NK-92 treated with Interleukin-12 subunit alpha and Interleukin-12 subunit beta, amount 100 ng/mL, for 24 hours (cell line): ENCODE data around the gene CSRP1.
"Not testable (repeated sequence)": the region's sequence is repeated elsewhere in the genome, so short reads cannot be mapped to it uniquely, and the experiment has no call there.

Source experiments
- DNase-seq: peaks from one replicate; lab custom pipeline; 2025; lab: John Stamatoyannopoulos, UW

Gene CSRP1

DNA sequence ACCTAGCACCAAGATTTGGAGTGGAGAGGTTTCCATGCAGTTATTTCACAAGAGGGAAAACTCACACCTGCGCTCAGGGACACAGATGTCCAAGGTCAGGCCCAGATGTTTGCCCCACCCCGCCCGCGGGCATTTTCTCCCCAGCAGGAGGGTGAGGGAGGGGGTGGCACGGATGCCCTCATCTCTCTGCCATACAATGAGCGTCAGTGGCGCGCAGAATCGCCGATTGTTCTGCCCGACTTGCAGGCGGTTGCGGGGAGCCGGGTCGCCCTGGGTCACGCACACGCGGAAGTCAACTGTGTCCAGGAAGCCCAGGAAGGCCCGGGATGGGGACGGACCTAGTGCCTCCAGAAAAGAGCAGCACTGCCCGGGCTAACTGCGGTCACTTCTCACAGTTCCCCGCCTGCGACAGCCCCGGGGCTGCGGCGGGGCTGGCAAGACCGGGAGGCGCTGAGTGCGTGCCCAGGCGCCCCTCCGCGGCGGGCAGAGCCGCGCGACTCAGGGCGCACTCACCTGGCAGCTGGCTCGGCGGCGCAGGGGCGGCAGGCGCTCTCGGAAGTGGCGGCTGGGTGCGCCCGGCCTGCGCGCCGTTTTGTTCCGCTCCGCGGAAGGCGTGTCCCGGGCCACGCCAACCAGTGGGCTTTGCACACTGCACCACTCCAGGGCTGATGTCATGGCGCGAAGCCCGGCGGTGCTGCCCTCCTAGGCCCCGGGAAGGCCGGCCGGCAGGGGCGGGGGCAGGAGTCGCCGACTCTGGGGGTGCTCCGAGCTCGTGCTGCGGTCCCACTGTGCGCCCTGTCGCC is at the start of gene CSRP1:
CSRP1 (minus strand) TSS at position 567 of the 803 bp plus-strand sequence. CDS start 10,820 bp downstream, outside the sequence.
- DNase-seq = peak; percentile 71

DNA sequence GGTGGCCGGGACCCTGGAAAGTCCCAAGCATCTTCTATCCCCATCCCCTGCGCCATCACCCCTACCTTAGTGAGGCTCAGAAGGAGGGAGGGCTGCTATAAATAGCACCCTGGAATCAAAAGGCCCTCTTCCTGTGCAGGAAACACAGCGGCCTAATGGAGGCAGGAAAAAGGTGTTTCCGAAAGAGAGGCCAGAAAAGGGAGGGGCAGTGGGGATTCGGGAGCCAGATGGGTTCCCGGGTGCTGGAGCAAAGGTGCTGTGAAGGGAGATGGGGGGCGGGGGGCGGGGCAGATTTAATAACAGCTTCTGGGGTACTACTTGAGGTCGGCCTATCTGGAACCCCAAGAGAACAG is 48.6 kb upstream of the CSRP1 start:
- DNase-seq = no peak

DNA sequence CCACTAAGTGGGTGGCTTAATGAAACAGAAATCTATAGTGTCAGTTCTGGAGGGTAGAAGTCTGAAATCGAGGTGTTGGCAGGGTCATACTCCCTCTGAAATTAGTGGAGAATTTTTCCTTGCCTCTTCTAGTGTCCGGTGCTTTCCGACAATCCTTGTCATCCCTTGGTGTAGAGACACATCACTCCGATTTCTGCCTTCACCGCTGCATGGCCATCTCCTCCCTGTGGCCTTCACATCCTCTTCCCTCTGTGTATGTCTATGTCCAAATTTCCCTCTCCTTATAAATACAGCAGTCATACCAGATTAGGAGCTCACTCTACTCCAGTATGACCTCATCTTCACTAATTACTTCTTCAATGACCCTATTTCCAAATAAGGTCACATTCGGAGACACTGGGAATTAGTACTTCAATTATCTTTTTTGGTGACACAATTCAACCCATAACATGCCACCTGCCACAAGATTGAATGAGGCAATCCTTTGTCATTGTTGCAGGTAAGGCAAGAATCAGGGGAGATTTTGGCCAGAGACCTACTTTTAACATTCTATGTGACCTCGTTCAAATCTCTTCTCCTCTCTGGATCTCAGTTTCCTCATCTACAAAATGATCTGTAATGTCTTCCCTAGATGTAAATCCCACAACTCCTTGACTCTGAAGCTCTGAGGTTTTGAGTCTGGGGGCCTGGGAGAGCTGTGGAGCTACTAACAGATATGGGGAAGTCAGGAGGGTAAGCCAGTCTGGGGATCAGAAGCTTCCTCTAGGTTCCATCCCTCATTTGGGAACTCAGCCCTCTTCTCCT is 48.1 kb upstream of the CSRP1 start:
- no peak for DNase-seq

DNA sequence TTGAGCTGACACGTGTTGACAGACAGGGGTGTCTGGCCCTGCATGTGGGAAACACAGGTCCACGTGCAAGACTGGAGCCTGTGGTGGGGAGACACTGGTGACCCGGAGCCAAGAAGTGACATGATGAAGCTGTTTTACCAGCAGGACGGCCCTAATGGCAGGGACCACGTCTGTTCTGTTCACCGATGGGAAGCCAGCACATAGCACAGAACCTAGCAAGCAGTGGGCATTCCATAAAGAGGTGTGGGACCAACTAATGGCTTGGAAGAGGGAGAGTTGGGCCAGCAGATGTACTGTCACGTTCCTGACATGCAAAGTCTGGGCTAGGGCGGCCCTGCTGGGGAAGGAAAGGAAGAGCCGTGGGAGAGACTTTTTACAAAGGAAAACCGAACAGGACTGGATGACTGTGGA is 47.3 kb upstream of the CSRP1 start:
- no peak for DNase-seq

DNA sequence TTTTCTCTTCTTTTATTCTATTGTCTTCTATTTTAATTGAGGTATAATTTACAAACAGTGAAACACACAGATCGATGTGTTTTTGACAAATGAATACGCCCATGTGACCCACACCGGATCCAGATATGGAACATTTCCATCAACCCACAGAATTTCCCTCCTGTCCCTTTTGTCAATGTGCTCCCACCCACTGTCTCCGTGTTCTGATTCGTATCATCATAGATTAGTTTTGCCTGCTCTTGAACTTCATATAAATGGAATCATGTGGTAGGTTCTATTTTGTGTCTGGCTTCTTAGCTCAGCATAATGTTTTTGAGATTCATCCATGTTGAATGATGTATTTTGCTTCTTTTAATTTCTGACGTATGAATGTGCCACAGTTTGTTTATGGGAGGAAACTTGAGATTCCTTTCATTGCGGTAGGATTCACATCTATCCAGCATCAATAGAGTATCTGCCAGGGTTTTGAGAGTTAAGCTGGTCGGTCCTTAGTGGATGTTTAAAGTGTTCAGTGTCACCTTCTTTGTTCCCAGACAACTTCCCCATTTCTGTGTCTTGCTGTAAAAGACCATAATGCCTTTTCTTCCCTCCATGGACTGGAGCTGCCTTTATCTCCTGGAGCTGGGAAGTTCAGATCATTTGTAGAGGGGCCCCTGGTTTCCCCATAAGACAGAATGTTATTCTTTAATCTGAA is 46.7 kb upstream of the CSRP1 start:
- DNase-seq = no peak

DNA sequence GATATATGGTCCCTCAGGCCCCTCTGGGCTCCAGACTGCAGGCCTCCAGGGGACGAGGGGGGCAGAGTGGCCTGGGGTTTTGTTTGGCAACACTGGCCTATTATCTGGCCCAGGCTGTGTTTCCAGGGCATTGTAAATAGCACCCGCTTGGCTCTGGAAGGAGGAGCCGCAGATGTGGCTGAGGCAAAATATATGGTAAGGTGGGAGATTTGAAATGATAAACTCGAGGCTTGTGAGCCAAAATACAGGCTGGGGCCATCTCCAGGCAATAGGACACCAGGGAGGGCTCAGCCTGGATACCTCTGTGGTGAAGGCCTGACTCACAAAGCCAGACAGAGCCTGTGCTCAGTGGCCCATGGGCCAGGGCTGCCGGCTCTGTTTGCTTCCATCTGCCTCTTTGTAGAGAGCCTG is 46.0 kb upstream of the CSRP1 start:
- no peak for DNase-seq

DNA sequence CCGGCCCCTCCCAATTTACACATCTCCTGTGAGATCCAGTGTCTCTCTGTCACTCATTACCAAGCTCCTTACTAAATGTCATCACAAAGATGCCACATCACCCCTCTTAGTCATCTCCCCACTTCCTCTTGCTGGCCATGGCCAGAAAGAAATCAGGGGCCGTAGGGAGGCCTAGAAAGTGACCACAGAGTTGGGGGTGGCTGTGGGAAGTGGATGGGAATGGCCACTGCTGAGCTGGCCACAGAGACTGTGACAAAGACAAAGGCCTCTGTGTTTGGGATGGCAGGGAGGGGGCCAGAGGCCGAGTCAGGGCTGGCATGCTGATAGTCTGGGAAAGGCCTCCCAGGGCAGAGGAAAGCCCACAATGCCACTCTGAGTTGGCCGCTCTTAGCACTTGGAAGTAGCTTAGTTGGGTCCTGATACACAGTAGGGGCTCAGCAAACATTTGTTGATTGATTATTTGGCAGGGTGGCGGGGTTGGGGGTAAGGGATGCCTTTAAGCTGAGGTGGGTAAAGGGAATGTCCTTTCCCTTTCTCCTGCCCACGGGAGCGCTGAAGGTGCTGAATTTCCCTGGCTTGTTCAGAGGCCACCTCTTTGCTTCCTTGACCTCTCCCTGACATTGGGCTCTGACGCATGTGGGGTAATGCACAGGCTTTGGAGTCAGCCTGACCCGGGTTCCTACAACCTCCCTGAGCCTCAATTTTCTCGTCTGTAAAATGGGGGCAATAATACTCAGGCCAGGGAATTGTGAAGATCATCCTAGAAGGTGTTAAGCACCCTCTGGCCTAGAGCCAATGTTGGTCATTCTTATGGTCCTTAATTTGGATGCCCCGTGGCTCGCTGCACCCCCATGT is 45.2 kb upstream of the CSRP1 start:
- DNase-seq = no peak

DNA sequence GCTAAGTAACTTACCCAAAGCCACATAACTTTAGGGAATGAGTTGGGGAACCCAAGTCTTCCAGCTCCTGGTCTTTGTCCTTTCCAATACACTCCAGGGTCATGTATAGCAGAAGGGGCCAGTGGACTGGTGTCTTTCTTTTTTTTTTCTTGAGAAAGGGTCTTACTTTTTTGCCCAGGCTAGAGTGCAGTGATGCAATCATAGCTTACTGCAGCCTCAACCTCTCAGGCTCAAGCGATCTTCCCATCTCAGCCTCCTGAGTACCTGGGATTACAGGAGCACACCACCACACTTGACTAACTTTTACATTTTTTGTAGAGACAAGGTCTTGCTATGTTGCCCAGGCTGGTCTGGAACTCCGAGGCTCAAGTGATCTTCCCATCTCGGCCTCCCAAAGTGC is 44.2 kb upstream of the CSRP1 start:
- DNase-seq = no peak

DNA sequence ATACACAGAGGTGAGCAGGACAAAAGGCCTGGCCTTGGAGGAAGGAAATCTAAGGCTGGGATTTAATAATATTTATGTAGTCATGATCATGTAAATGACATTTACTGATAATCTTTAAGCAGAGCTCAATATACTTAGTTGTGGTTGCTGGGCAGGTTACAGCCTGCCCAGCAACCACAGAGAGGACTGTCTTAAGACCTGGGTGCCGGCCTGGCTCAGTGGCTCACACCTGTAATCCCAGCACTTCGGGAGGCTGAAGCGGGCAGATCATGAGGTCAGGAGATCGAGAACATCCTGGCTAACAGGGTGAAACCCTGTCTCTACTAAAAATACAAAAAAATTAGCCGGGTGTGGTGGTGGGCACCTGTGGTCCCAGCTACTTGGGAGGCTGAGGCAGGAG is 42.6 kb upstream of the CSRP1 start:
- DNase-seq = not testable (repeated sequence)

DNA sequence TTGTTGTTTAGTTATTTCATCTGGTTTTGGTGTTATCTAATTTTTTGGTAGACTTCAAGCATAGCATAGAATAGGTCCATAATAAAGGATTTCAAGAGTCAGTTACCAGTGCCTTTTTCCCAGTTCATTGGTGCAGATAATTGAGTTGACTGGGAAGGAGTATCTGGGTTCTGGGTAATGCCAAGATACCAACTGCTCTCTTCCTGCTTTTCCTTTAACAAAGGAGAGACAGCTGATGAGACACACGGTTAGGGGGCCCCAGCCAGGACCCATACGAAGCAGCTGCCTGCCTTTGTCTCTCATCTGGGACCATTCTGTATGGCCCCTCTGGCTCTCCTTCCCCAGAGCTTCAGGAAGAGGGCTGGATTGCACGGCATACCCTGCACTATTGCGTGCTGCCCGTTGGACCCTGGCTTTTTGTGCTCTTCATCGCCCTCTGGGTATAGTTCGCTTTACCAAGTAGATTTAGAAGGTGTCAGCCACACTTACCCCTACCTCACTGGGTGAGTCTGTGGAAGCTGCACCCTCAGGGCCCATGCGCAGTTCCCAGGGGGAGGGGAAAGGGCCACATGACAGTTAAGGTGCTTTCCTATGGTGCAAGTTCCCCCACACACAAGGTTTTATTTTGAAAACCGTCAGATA is 39.0 kb upstream of the CSRP1 start:
- no peak for DNase-seq

DNA sequence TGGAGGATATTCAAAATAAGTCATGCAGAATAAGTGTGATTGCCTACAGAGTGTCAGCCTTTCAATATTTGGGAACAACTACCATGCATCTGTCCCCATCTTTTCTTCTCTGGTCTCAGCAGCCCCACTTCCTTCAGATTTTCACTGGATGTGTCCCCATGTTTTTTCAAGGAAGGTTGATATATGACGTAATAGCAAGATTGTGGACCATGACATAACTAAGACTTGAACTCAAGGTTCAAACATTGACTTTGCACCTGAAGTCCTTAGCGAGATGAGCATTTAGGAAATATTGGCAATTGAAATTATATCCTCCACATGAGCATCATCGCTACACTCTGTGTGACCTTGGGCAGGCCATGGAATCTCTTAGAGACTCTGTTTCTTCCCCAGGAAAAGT is 37.8 kb upstream of the CSRP1 start:
- DNase-seq = no peak

DNA sequence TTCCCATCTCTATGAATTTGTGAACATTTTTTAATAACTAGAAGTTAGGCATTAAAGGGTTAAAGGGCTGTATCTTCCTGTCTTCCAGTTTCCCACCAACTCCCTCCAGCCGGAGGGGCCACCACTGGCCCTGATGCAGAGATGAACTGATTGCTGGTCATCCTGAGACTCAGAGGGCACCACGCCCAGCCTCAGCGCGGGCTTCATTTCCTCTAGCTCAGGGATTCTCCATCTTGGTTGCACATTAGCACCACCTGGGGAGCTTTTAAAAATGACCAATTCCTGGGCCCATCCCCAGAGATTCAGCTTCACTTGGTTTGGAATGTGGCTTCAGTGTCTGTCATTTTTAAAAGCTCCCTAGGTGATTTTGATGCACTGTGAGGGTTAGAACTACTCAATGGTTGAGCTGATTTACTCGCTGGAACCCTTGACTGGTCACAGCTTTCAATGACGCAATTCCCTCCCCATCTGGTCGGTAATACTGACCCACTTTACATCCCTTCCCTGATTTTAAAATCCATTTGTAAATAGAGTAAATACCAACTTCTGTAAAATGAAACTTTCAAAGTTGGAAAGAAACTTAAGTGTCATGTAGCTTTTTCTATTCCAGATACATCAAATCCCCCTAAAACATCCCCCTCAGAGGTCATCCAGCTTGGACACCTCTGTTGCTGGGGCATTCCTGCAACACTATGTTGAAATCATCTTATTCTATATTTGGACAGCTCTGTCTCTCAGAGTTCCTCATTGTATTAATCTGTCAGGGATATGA is 37.1 kb upstream of the CSRP1 start:
- DNase-seq = no peak

DNA sequence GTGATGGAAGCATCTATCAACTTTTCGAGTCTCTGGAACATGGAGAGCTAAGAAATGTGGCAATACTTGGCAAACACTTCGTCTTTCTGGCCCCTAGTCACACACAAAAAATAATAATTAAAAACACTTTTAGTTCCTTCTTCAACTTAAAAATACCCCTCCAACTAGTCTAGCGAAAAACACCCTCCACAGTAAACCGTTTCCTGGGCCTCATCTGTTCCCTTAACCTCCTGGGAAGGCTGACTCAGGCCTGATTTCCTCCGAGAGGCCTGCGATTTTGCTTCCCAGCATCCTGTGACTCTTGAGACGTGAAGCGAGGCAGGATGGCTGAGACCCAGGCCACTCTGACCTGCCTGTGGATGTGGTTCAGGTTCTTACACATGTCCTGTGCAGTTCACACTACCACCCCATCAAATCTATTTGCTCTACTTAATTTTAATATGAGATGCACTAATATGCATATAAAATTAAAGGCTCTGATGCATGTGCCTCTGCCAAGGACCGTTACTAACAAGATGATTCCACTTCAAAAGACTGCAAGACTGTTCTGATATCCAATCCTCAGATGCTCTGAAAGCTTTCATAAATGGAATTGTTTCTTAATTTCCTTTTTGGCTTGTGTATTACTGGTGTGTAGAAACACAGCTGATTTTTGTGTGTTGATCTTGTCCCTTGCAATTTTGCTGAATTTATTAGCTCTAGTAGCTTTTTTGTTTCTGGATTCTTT is 35.5 kb upstream of the CSRP1 start:
- DNase-seq = no peak

DNA sequence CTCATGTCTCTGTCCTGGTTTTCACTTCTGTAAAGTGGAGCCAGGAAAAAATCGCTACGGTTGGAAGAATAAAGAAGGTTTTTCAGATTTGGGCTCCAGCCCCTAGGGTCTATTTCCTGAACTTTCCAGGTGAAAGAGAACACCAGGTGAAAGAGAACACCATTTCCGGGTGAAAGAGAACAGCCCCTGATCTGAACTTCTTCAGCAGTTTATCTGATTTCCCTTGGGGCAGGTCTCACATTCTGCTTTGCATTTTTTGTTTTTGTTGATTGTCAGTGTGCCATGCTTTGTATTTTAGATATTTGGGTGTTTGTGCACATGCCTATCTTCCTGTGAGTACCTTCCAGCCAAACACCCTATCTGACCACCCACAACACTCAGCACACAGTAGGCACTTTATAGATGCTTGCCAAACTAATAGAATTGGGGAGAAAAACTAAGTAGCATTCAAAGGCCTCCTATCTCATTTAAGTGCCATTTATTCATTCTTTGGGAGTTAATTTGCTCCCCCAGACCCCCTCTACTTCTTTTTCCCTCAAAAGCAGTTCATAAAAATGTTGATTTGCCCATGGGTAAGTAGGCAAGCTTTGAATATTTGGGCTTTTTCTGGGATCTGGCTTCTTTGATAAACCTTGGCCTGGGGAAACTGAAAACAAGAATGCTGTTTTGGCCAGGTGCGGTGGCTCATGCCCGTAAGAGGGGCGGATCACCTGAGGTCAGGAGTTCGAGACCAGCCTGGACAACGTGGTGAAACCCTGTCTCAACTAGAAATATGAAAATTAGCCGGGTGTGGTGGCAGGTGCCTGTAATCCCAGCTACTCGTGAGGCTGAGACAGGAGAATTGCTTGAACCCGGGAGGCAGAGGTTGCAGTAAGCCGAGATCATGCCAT is 34.2 kb upstream of the CSRP1 start:
- no peak for DNase-seq

DNA sequence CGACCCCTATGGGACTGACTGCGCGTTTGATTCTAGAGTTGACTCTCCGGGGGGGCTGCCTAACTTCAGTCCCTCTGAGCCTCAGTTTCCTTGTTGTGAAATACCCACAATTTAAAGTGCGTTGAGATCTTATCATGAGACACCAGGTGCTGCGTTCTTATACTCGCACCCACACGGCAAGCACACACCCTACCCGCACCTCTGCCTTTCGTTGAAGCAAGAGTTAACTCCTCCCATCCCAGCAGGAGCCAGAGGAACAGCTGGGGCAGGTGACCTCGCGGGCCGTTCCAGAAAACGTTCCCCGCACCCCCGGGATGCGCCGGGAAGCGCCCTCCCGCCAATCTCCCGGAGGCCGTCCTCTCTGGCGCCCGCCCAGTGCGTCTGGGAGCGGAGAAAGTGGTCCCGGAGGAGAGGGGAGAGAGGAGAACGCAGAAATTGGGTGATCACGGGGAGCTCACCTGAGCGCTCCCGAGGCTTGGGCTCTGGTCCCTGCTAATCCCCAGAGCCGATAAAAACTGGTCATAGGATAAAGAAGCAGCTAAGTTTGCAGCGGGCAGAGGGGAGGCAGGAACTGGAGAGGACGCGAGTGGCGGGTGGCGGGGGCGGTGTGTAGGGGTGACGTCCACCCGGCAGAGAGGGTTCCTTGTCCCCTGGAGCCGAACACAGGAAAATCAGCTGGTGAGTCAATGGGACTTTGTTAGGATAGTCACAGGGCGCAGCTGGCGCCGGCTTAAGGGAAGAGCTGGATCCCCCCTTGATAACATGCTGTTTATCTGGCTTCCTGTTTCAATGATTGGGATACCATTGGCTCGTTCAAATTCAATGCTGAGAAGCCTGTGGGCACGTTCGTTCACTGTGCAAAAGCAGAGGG is 32.9 kb upstream of the CSRP1 start:
- DNase-seq = no peak

DNA sequence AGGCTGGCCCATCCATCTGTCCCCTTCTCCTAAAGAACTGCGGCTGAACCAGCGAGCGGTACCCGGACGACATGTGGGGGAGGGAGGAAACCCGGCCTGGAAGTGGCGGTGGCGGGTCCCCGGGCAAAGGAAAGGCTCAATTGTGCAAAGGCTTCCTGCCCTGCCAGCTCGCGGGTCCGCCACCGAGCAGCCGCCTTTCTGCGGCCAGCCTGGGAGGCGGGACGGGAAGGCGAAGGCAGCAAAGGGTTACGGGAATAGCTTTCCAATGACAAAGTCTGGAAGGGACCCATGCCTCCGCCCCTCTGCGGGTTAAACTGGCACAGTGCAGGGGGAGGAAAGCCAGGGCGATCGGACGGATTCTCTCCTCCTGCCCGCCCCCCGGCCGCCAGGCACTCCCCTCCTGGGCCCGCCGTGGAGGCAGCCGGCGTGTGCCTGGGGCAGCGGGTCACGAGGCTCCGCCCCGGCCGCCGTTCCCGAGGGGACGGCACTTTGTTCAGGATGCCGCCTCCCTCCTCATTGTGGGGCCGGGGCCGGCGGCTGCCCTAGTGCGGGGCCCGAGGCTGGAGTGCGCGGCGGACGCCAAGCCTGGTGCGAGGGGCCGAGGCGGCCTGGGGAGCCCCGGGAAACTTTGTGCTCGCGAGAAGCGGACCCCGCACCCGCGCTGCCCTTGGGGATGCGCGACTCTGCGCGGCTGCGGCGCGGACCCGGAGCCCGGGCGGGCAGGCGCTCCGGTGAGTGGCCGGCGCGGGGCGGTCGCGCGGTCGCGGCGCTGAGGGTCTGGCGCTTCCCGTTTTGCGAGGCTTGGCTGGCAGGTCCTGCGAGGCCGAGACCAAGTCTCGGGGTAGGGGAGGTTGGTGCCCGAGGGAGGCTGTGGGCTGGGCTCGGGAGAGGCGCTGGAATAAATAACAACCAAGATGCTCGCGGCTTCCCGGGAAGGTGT is 32.0 kb upstream of the CSRP1 start, which contains the start of gene NAV1:
NAV1 (plus strand) TSS at position 516 of the 940 bp plus-strand sequence. CDS start 83,758 bp downstream, outside the sequence.
- DNase-seq = no peak
